Keratinocyte (primary cell): Measurements from ENCODE around the gene P4HA1. TPM values are rescaled to one million over a fixed set of nuclear protein-coding genes. Genes with fewer than 3 reads are reported as not detected.

ENCODE experiments used
- DNase-seq: peaks from one replicate; pipeline ENCODE4 v3.0.0-alpha.2; 2011; ENCODE audit warnings: low read depth, missing footprints, low spot score
- FAIRE-seq: peaks from 2 replicates; lab custom pipeline; 2011; peaks lifted over from hg19 to GRCh38; lab: Jason Lieb, UNC
- H2AFZ ChIP-seq: 2 replicates; pipeline ENCODE4 v1.6.0; 2012; ENCODE audit warnings: low read length, control low read depth, inconsistent platforms; ENCODE audit not compliant: control insufficient read depth
- H3K27ac ChIP-seq: 2 replicates; pipeline ENCODE4 v1.5.1; 2011; ENCODE audit warnings: low read length; ENCODE audit not compliant: control insufficient read depth, insufficient read depth
- H3K27me3 ChIP-seq: 3 replicates; pipeline ENCODE4 v1.6.0; 2011; ENCODE audit warnings: low read length; ENCODE audit not compliant: control insufficient read depth, insufficient read depth; ENCODE audit errors: extremely low read depth
- H3K36me3 ChIP-seq, 2 experiments: 2 replicates in 1 of 2; 3 replicates in 1 of 2; pipeline ENCODE4 v1.5.1; 2011; ENCODE audit warnings: low read length in 2 of 2, mild to moderate bottlenecking in 1 of 2; ENCODE audit not compliant: control insufficient read depth in 2 of 2, insufficient read depth in 2 of 2; ENCODE audit errors: extremely low read depth in 1 of 2
- H3K4me1 ChIP-seq: 3 replicates; pipeline ENCODE4 v1.5.1; 2011; ENCODE audit warnings: low read length; ENCODE audit not compliant: control insufficient read depth, insufficient read depth; ENCODE audit errors: extremely low read depth
- H3K4me2 ChIP-seq: 3 replicates; pipeline ENCODE4 v1.6.0; 2011; ENCODE audit warnings: low read depth, low read length; ENCODE audit not compliant: control insufficient read depth, insufficient read depth; ENCODE audit errors: extremely low read depth
- H3K4me3 ChIP-seq, 3 experiments: fragments of 200-600 bp in 1 of 3; sonication (generic) in 1 of 3; 2 replicates in 2 of 3; 3 replicates in 1 of 3; pipeline ENCODE4 v1.5.1; 2011 to 2016; ENCODE audit warnings: low read length in 3 of 3, mild to moderate bottlenecking in 3 of 3, control low read depth in 2 of 3, inconsistent platforms in 1 of 3, low read depth in 1 of 3, mixed read lengths in 1 of 3, mixed run types in 1 of 3, moderate library complexity in 1 of 3; ENCODE audit not compliant: control insufficient read depth in 2 of 3, insufficient read depth in 2 of 3; ENCODE audit errors: extremely low read depth in 1 of 3
- H3K79me2 ChIP-seq: 2 replicates; pipeline ENCODE4 v1.6.0; 2012; ENCODE audit warnings: low read length; ENCODE audit not compliant: control insufficient read depth, insufficient read depth
- H3K9ac ChIP-seq: 3 replicates; pipeline ENCODE4 v1.6.0; 2011; ENCODE audit warnings: low read length; ENCODE audit not compliant: control insufficient read depth, insufficient read depth; ENCODE audit errors: extremely low read depth
- H3K9me1 ChIP-seq: 3 replicates; pipeline ENCODE4 v1.6.0; 2011; ENCODE audit warnings: low read length; ENCODE audit not compliant: control insufficient read depth, insufficient read depth; ENCODE audit errors: extremely low read depth
- H3K9me3 ChIP-seq: 2 replicates; pipeline ENCODE4 v1.5.1; 2012; ENCODE audit warnings: low read depth, low read length; ENCODE audit not compliant: control insufficient read depth
- H4K20me1 ChIP-seq: 3 replicates; pipeline ENCODE4 v1.6.0; 2011; ENCODE audit warnings: low read length; ENCODE audit not compliant: control insufficient read depth, insufficient read depth; ENCODE audit errors: extremely low read depth
- EZH2 ChIP-seq: IDR thresholded peaks from one replicate; pipeline ENCODE4 v1.6.1; 2012; ENCODE audit warnings: inconsistent platforms, mild to moderate bottlenecking, low read length, moderate library complexity
- dilution Hi-C: fragments of 300-500 bp; cut with MboI; formaldehyde crosslinking; loops from one replicate; pipeline ENCODE4 v1.7.0; 2020; ENCODE audit warnings: low sequenced_read_pairs; ENCODE audit not compliant: extremely low pct_ligation_motif_present
- polyA plus RNA-seq, 5 experiments: library from polyadenylated mRNA; depleted of rRNA in 3 of 5; stranded (reverse) in 3 of 5; stranded (forward) in 1 of 5; unstranded in 1 of 5; fragments of >200 nt; gene quantifications; 1 replicate in 1 of 5; 2 replicates in 3 of 5; 3 replicates in 1 of 5; pipeline versions ENCODE4 v1.2.1 to v1.2.3, GENCODE V29; 2011 to 2012; ENCODE audit warnings: missing spikeins in 2 of 5, low read depth in 1 of 5, low replicate concordance in 1 of 5
- TF ChIP-seq, protein P1 (sequence below), 3 experiments: IDR thresholded peaks in 1 of 3; conservative IDR thresholded peaks in 1 of 3; optimal IDR thresholded peaks in 1 of 3; 2 replicates in 2 of 3; 3 replicates in 1 of 3; pipeline versions ENCODE3 to v1.5.1; 2011; ENCODE audit warnings: low read length in 3 of 3, mild to moderate bottlenecking in 3 of 3, moderate library complexity in 2 of 3, control low read depth in 1 of 3, inconsistent platforms in 1 of 3; ENCODE audit not compliant: insufficient read depth in 2 of 3; ENCODE audit errors: extremely low read depth in 1 of 3

P4HA1 gene
- polyA plus RNA-seq, 1 donor (not counting 4 experiments of a cell fraction or from before 2014, with no cell fraction given), result 67.4 TPM

- Histone ChIP-seq H3K36me3 (peaks cover 0 to 2% of the 10 kb centered on the region in 2 experiments), H3K9me1 (no peaks in the 10 kb centered on the region), H4K20me1 (no peaks in the 10 kb centered on the region), H2AFZ (no peak overlapping the region), H3K79me2 (peaks cover 53% of the 10 kb centered on the region), H3K4me1 (peaks cover 5% of the 10 kb centered on the region), H3K4me2 (no peak overlapping the region), H3K27me3 (no peaks in the 10 kb centered on the region), H3K27ac (no peak overlapping the region), H3K9ac (no peak overlapping the region), H3K4me3 (no peak overlapping the region), H3K9me3 (no peaks in the 10 kb centered on the region)
- FAIRE-seq (no peak), DNase-seq (no peak)
- TF ChIP-seq, protein P1, sequence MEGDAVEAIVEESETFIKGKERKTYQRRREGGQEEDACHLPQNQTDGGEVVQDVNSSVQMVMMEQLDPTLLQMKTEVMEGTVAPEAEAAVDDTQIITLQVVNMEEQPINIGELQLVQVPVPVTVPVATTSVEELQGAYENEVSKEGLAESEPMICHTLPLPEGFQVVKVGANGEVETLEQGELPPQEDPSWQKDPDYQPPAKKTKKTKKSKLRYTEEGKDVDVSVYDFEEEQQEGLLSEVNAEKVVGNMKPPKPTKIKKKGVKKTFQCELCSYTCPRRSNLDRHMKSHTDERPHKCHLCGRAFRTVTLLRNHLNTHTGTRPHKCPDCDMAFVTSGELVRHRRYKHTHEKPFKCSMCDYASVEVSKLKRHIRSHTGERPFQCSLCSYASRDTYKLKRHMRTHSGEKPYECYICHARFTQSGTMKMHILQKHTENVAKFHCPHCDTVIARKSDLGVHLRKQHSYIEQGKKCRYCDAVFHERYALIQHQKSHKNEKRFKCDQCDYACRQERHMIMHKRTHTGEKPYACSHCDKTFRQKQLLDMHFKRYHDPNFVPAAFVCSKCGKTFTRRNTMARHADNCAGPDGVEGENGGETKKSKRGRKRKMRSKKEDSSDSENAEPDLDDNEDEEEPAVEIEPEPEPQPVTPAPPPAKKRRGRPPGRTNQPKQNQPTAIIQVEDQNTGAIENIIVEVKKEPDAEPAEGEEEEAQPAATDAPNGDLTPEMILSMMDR (optimal IDR thresholded peaks at IDR 0.05 in 1 of 3, IDR thresholded peaks at IDR 0.05 in 1 of 3, conservative IDR thresholded peaks at IDR 0.05 in 1 of 3; ENCODE audit: extremely low read depth in 1 of 3, insufficient read depth in 2 of 3, low read length in 3 of 3), result no peak
- no peak for TF ChIP-seq EZH2
- dilution Hi-C loops, result no loop called here
These were observed 16.7 kb downstream of the P4HA1 start for GRCh38 chr10:73079779-73080541.

GRCh38 chr10:73076360-73077183, 20.1 kb downstream of the P4HA1 start:
- TF ChIP-seq, protein P1 (optimal IDR thresholded peaks at IDR 0.05 in 1 of 3, IDR thresholded peaks at IDR 0.05 in 1 of 3, conservative IDR thresholded peaks at IDR 0.05 in 1 of 3; ENCODE audit: extremely low read depth in 1 of 3, insufficient read depth in 2 of 3, low read length in 3 of 3), result no peak
- TF ChIP-seq EZH2, result no peak
- DNase-seq, result no peak

More at GRCh38 chr10:73076360-73077183, 20.1 kb downstream of the P4HA1 start:
- Histone ChIP-seq H3K9me3 (no peaks in the 10 kb centered on the region), H3K4me3 (no peak overlapping the region), H3K79me2 (peaks cover 27% of the 10 kb centered on the region), H3K27me3 (no peaks in the 10 kb centered on the region), H4K20me1 (no peaks in the 10 kb centered on the region), H3K36me3 (peaks cover 2 to 5% of the 10 kb centered on the region in 2 experiments), H3K4me1 (peaks cover 5% of the 10 kb centered on the region), H3K9ac (no peak overlapping the region), H3K27ac (no peak overlapping the region), H3K9me1 (no peaks in the 10 kb centered on the region), H3K4me2 (peak overlapping the region; percentile 51), H2AFZ (no peak overlapping the region)
- dilution Hi-C loops, result no loop called here
- FAIRE-seq, result peak; percentile 34
